Peyer's patch (tissue), 4 donors: ENCODE measurements around the gene GABBR2. TPM values are rescaled to one million over a fixed set of nuclear protein-coding genes. Genes with fewer than 3 reads are reported as not detected.

Experiments used
- DNase-seq, 3 donors: peaks; one replicate each; pipeline ENCODE4 v3.0.0-alpha.2; 2017 to 2019
- H3K27ac ChIP-seq, 4 donors: fragments of 200-600 bp; sonication (generic); one replicate each; pipeline ENCODE4 v1.5.1; 2016 to 2019
- H3K27me3 ChIP-seq, 2 donors: fragments of 200-600 bp; sonication (generic); one replicate each; pipeline ENCODE4 v1.5.1; 2019
- H3K36me3 ChIP-seq, 3 donors: fragments of 200-600 bp; sonication (generic); one replicate each; pipeline ENCODE4 v1.5.1; 2016 to 2019
- H3K4me1 ChIP-seq, 4 donors: fragments of 200-600 bp; sonication (generic); one replicate each; pipeline ENCODE4 v1.5.1; 2016 to 2019
- H3K4me3 ChIP-seq, 4 donors: fragments of 200-600 bp; sonication (generic); 1 replicate in 3 of 4; 2 replicates in 1 of 4; pipeline ENCODE4 v1.5.1; 2016 to 2019; ENCODE audit warnings: mild to moderate bottlenecking in 1 of 4
- H3K9me3 ChIP-seq, 4 donors: fragments of 200-600 bp; sonication (generic); one replicate each; pipeline ENCODE4 v1.5.1; 2016 to 2019; ENCODE audit warnings: mild to moderate bottlenecking in 1 of 4
- POLR2A ChIP-seq, 2 donors: fragments of 450-650 bp; IDR thresholded peaks; one replicate each; pipeline ENCODE4 v1.5.1; 2017; ENCODE audit warnings: antibody characterized with exemption in 2 of 2, mild to moderate bottlenecking in 2 of 2, moderate library complexity in 2 of 2
- total RNA-seq, 4 donors: library from RNA; depleted of rRNA; stranded (reverse); fragments of >200 nt; gene quantifications; one replicate each; pipeline ENCODE4 v1.1.0, GENCODE V29; 2016
- TF ChIP-seq, protein P1 (sequence below), 6 experiments: fragments of 450-650 bp in 4 of 6; fragments of 200-600 bp in 2 of 6; sonication (generic) in 1 of 6; IDR thresholded peaks; one replicate each; pipeline ENCODE4 v1.5.1; 2017 to 2019; ENCODE audit warnings: antibody characterized with exemption in 6 of 6, mild to moderate bottlenecking in 3 of 6, moderate library complexity in 1 of 6

The GABBR2 gene
- total RNA-seq, 4 donors from 2014 or later = not detected

DNA sequence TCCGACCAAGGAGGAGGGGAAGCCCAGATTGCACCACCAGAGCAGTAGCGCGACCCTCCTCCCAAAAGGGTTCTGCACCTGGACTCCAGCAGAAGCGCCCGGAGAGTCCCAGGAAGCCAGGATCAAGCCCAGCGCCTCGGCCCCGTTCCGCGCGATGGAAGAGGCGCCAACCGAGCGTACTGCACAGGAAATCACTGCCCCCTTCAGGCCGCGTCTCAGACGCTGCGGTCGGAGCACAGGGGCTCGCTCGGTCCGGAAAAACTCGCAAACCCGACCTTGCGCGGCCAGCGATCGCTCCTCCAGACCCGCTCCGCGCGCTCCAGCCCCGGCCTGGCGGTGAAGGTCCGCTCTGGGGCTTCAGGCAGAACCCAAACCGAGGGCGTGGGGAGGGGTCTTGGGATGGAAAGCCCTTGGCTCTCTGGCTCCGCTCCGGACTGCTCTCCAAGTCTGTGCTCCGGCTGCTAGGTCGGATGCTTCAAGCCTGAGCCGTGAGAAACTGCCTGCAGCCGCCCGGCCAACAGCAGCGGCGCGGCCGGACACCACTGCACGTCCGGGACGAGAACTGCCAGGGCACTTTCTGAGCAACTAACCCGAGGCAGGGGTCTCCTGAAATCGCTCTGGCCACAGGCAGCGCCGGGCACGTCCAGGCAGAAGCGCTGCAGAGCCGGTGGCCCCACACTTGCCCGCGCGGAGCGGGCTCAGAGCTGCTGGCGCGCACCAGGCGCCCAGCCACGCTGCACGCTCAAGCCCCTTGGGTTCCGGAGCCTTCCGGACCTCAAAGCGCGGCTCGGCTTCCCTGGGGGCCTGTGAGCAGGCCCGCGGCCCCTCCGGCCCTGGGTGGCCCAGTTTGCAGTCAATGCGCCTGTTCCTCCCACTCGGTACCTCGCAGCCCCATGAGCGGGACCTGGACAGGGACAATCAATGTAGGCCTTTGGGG is 1.3 kb downstream of the GABBR2 start:
- TF ChIP-seq POLR2A (IDR thresholded peaks at IDR 0.05) = no peak
- TF ChIP-seq, protein P1, sequence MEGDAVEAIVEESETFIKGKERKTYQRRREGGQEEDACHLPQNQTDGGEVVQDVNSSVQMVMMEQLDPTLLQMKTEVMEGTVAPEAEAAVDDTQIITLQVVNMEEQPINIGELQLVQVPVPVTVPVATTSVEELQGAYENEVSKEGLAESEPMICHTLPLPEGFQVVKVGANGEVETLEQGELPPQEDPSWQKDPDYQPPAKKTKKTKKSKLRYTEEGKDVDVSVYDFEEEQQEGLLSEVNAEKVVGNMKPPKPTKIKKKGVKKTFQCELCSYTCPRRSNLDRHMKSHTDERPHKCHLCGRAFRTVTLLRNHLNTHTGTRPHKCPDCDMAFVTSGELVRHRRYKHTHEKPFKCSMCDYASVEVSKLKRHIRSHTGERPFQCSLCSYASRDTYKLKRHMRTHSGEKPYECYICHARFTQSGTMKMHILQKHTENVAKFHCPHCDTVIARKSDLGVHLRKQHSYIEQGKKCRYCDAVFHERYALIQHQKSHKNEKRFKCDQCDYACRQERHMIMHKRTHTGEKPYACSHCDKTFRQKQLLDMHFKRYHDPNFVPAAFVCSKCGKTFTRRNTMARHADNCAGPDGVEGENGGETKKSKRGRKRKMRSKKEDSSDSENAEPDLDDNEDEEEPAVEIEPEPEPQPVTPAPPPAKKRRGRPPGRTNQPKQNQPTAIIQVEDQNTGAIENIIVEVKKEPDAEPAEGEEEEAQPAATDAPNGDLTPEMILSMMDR (IDR thresholded peaks at IDR 0.05) = peak in 2 of 6 experiments; percentile 2 to 31
- Histone ChIP-seq H3K4me3 (peak overlapping the region in 1 of 4 donors; percentile 14), H3K27ac (no peak overlapping the region), H3K9me3 (no peaks in the 10 kb centered on the region), H3K36me3 (no peaks in the 10 kb centered on the region), H3K27me3 (peaks cover 0 to 25% of the 10 kb centered on the region in 2 donors), H3K4me1 (peaks cover 0 to 24% (median 2%) of the 10 kb centered on the region in 4 donors)
- no peak for DNase-seq

DNA sequence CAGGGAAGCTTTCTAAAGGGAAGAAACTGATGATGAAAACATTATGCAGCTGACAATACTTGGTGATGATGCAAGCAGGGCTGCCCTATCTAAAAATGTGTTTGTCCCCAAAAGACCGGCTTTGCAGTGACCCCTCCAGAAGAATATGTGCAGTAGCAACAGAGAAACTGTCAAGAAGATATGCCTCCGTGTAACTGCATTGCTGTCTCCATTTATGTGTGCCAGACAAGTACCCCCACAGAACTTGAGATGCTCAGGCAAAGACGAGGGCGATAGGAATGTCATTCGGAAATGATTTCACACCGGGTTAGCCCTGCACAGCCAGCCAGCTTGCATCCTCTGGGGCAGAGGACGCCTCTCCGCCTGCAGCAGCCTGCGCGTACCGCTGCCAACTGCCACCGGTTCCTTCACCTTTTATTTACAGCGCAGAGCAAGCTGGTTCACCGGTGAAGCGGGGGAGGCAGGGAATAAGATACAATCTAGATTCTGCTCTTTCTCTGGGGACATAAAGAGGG is 2.0 kb downstream of the GABBR2 start:
- TF ChIP-seq POLR2A (IDR thresholded peaks at IDR 0.05) = no peak
- TF ChIP-seq, protein P1 (IDR thresholded peaks at IDR 0.05) = no peak
- no peak for DNase-seq
- H3K4me3 ChIP-seq = no peak overlapping the region
- H3K27ac ChIP-seq = no peak overlapping the region
- peaks cover 0 to 25% of the 10 kb centered on the region in 2 donors for H3K27me3 ChIP-seq
- peaks cover 0 to 24% (median 2%) of the 10 kb centered on the region in 4 donors for H3K4me1 ChIP-seq
- no peaks in the 10 kb centered on the region for H3K9me3 ChIP-seq
- H3K36me3 ChIP-seq = no peaks in the 10 kb centered on the region

DNA sequence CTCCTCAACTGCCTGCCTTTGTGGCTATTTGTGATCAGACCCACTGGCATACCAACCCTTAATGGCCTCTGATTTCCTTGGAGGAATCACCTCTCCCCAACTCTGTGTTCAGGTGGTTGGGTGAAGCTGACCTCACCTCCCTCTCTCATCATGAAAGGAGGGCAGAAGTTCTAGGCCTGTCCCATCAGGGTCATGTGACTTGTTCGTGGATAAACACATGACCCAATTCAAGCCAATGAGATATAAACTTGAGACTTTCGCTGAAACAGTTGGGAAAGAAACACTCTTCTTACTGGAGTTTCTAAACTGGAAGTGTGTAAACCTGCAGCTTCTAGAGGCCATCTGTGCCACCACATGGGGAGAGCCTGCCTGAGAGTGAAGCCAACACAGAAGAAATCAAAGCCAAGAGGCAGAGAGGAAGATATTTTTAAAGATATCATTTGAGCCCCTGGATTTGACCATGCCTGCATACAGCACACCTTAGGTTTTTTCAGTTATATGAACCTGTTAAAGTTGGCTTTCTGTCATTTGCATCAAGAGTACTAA is 5.8 kb downstream of the GABBR2 start:
- DNase-seq = no peak
- Histone ChIP-seq H3K4me3 (no peak overlapping the region), H3K36me3 (no peaks in the 10 kb centered on the region), H3K4me1 (peaks cover 0 to 9% (median 2%) of the 10 kb centered on the region in 4 donors), H3K9me3 (no peaks in the 10 kb centered on the region), H3K27ac (no peak overlapping the region), H3K27me3 (peaks cover 0 to 10% of the 10 kb centered on the region in 2 donors)
- TF ChIP-seq, protein P1 (IDR thresholded peaks at IDR 0.05) = no peak
- TF ChIP-seq POLR2A (IDR thresholded peaks at IDR 0.05) = no peak

DNA sequence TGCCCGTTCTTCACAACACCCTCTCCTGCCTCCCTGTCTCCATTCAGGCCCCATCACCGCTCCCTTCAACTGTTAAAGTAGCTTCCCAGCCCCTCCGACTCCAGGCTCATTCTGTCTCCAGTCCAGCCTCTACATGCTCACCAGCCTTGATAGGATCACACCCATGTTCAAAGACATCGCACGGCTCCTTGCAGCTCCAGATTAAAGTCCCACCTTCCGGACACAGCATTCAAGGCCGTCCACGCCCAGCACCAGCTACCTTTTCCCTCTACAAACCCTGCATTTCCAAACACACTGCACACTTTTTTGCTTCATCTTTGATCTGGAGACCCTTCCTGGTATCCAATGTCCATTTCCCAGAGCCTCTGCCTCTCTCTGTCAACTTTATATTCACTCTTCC is 6.4 kb downstream of the GABBR2 start:
- H3K36me3 ChIP-seq = no peaks in the 10 kb centered on the region
- H3K27me3 ChIP-seq = peaks cover 0 to 4% of the 10 kb centered on the region in 2 donors
- no peak overlapping the region for H3K27ac ChIP-seq
- H3K9me3 ChIP-seq = no peaks in the 10 kb centered on the region
- no peak overlapping the region for H3K4me3 ChIP-seq
- no peak for DNase-seq
- H3K4me1 ChIP-seq = peaks cover 0 to 3% (median under 1%) of the 10 kb centered on the region in 4 donors
- TF ChIP-seq, protein P1 (IDR thresholded peaks at IDR 0.05) = no peak
- no peak for TF ChIP-seq POLR2A (IDR thresholded peaks at IDR 0.05)

DNA sequence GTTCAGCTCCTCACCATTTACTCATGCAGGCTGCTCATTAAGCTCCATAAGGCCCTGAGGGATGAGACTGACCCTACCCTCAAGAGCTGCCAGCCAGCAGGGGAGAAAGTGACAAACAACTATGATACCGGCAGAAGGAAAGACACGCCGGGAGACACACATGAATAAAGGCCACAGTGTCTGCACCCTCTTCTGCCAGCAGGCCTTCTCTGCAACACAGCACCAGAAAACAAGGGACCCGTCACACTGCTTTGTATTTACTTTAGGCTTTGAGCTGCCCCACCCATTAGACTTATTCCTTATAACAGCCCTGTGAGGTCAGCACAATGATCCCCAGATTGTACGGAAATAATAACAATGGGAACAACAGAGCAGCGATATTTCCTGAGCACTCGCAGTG is 7.2 kb downstream of the GABBR2 start:
- no peaks in the 10 kb centered on the region for H3K9me3 ChIP-seq
- TF ChIP-seq, protein P1 (IDR thresholded peaks at IDR 0.05) = no peak
- no peak for TF ChIP-seq POLR2A (IDR thresholded peaks at IDR 0.05)
- no peaks in the 10 kb centered on the region for H3K36me3 ChIP-seq
- H3K4me1 ChIP-seq = no peaks in the 10 kb centered on the region
- H3K27me3 ChIP-seq = no peaks in the 10 kb centered on the region
- no peak for DNase-seq
- no peak overlapping the region for H3K4me3 ChIP-seq
- no peak overlapping the region for H3K27ac ChIP-seq
